Omental fat pad (tissue), 4 donors: Measurements from ENCODE around the gene HCN4. TPM values are rescaled to one million over a fixed set of nuclear protein-coding genes. Genes with fewer than 3 reads are reported as not detected.

ENCODE experiments used
- ATAC-seq: fragments of 150-250 bp; one replicate; pipeline ENCODE4 v1.9.1; 2016; ENCODE audit warnings: mild to moderate bottlenecking, moderate library complexity; ENCODE audit not compliant: low FRiP score
- DNase-seq: peaks from one replicate; pipeline ENCODE4 v3.0.0-alpha.2; 2019; ENCODE audit warnings: low spot score
- CTCF ChIP-seq, 3 donors: fragments of 450-650 bp; IDR thresholded peaks; one replicate each; pipeline ENCODE4 v1.5.1; 2016 to 2017; ENCODE audit warnings: antibody characterized with exemption in 3 of 3, mild to moderate bottlenecking in 3 of 3, moderate library complexity in 2 of 3
- total RNA-seq, 4 donors: library from RNA; depleted of rRNA; stranded (reverse); fragments of >200 nt; gene quantifications; one replicate each; pipeline ENCODE4 v1.1.0, GENCODE V29; 2016

Gene HCN4
- total RNA-seq, 4 donors from 2014 or later = not detected

DNA sequence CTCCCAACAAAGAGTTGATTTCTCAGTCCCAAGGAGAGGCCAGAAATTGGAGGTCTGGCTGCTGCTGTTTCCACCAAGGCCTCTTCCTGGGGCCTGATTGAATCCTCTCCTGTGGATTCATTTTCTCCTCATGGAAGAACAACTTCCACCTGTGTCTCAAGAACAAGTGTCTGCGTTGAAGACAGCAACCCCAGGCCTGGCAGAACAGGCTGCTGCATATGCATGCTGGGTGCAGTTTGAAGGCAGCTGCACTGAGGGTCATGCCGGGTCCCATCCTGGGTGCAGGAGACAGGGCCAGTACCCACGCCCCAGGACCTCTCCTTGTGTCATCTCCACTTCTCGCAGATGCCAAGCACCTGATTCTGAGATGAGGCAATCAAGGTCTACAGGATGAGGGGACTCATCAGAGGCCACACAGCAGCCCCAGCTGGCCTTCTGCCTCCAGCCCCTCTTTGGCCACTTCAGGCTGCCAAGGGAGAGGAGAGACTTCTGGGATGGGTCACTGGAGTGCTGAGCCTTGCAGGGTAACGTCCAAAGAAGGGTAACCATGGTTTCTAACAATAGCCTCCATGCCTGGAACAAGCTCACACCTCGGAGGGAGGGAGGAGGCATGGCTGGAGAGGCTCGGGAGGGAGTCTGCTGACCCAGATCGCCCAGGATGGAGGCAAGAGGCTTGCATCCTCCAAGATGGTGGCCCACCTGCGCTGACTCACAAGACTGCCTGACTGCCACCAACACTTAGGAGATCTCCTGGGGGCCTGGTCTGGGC lies 30.0 kb downstream of the HCN4 start:
- DNase-seq (no peak), ATAC-seq (no peak)
- TF ChIP-seq CTCF (IDR thresholded peaks at IDR 0.05) = no peak

DNA sequence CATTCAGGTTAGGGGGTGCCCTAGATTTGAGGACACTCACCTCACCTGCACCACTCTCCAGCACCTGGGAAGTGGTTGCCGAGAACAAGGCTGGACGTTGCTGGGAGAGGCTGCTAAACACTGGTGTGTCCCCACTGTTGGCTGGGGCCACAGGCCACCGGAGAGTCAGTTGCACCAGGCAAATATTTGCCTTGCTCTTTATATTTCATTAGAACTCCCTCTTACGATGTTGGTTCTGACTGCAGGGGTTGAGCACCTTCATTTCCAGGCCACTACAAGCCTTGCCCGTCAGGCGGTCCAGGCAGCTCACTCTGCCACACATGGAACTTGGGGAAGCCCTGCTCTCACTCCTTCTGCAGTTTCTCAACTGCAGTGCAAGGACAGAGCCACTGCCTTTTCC lies 30.7 kb downstream of the HCN4 start:
- ATAC-seq = no peak
- DNase-seq = no peak
- no peak for TF ChIP-seq CTCF (IDR thresholded peaks at IDR 0.05)

- no peak for TF ChIP-seq CTCF (IDR thresholded peaks at IDR 0.05)
- ATAC-seq = no peak
Observed at GRCh38 chr15:73337187-73337586, 31.6 kb downstream of the HCN4 start.

GRCh38 chr15:73336756-73337155 lies 32.0 kb downstream of the HCN4 start:
- DNase-seq (no peak), ATAC-seq (no peak)
- TF ChIP-seq CTCF (IDR thresholded peaks at IDR 0.05) = no peak

More at GRCh38 chr15:73337187-73337586, 31.6 kb downstream of the HCN4 start:
- no peak for DNase-seq

- DNase-seq (no peak), ATAC-seq (no peak)
- no peak for TF ChIP-seq CTCF (IDR thresholded peaks at IDR 0.05)
Observed at GRCh38 chr15:73335471-73335870, 33.3 kb downstream of the HCN4 start.

DNA sequence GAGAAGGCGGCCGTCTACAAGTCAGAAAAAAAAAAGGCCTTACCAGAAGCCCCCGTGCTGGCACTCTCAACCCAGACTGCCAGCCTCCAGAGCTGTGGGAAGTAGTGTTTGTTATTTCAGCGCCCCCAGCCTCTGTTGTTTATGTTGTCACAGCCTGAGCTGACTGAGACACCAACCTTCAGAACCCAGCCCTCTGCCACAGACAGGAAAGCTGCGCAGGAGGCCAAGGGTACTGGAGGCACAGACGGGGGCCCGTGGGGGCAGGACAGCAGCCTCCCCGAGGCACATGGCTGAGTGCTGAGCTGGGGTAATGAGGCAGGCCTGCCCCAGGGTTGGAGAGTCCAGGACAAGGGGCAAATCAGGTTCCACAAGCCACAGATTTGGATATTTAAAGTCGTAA lies 33.7 kb downstream of the HCN4 start:
- TF ChIP-seq CTCF (IDR thresholded peaks at IDR 0.05) = no peak
- DNase-seq = no peak
- ATAC-seq = no peak

GRCh38 chr15:73334086-73334485 lies 34.7 kb downstream of the HCN4 start:
- no peak for TF ChIP-seq CTCF (IDR thresholded peaks at IDR 0.05)
- no peak for DNase-seq
- ATAC-seq = no peak
